CD4-positive, alpha-beta T cell (primary cell): ENCODE results near the gene FZR1. TPM values are rescaled to one million over a fixed set of nuclear protein-coding genes. Genes with fewer than 3 reads are reported as not detected.

Experiments used
- ATAC-seq: fragments of 200-7000 bp; cut with Tn5 transposase; one replicate; pipeline ENCODE4 v1.10.0; 2022; ENCODE audit warnings: mild to moderate bottlenecking; ENCODE audit not compliant: poor library complexity
- CTCF ChIA-PET: fragments of 350-600 bp; sonication (Branson Sonifier 250); formaldehyde crosslinking; loops from one replicate; lab custom pipeline; 2021; ENCODE audit warnings: antibody characterized with exemption, inconsistent platforms; lab: Charles Lee
- POLR2A ChIA-PET: fragments of 350-600 bp; sonication (Branson Sonifier 250); formaldehyde crosslinking; loops from one replicate; lab custom pipeline; 2021; ENCODE audit warnings: antibody characterized with exemption, inconsistent platforms; lab: Charles Lee
- DNase-seq, 14 experiments: peaks; one replicate each; pipeline ENCODE4 v3.0.0-alpha.2; 2013 to 2020; ENCODE audit warnings: mixed read lengths in 2 of 14
- H3K27ac ChIP-seq, 2 donors: one replicate each; pipeline versions ENCODE4 v1.5.1 to v1.7.0; 2013; ENCODE audit warnings: low read length in 2 of 2, low read depth in 1 of 2, mild to moderate bottlenecking in 1 of 2
- H3K27me3 ChIP-seq, 2 experiments: 1 replicate in 1 of 2; 2 replicates in 1 of 2; pipeline versions ENCODE4 v1.6.1 to v1.7.0; 2013; ENCODE audit warnings: low read length in 2 of 2, control low read depth in 1 of 2, mild to moderate bottlenecking in 1 of 2, moderate library complexity in 1 of 2; ENCODE audit not compliant: insufficient read depth in 2 of 2, control insufficient read depth in 1 of 2
- H3K36me3 ChIP-seq: one replicate; pipeline ENCODE4 v1.6.1; 2013; ENCODE audit warnings: low read length, control low read depth; ENCODE audit not compliant: insufficient read depth
- H3K4me1 ChIP-seq: one replicate; pipeline ENCODE4 v1.6.1; 2013; ENCODE audit warnings: low read length, control low read depth; ENCODE audit not compliant: insufficient read depth
- H3K4me3 ChIP-seq: one replicate; pipeline ENCODE4 v1.5.1; 2013; ENCODE audit warnings: mild to moderate bottlenecking, low read length, moderate library complexity
- H3K9me3 ChIP-seq, 2 experiments: 1 replicate in 1 of 2; 2 replicates in 1 of 2; pipeline versions ENCODE4 v1.6.1 to v1.7.0; 2013; ENCODE audit warnings: low read length in 2 of 2, mild to moderate bottlenecking in 2 of 2, control low read depth in 1 of 2, moderate library complexity in 1 of 2; ENCODE audit not compliant: control insufficient read depth in 1 of 2, insufficient read depth in 1 of 2
- H3K27ac Mint-ChIP-seq: one replicate; pipeline ENCODE4 v1.8.0; 2020; ENCODE audit warnings: mixed read lengths
- H3K27me3 Mint-ChIP-seq: one replicate; pipeline ENCODE4 v1.8.0; 2021; ENCODE audit warnings: mixed read lengths
- H3K36me3 Mint-ChIP-seq: one replicate; pipeline ENCODE4 v1.8.0; 2021; ENCODE audit warnings: low read depth, mixed read lengths
- H3K4me1 Mint-ChIP-seq: one replicate; pipeline ENCODE4 v1.8.0; 2021; ENCODE audit warnings: low read depth, mixed read lengths
- H3K4me3 Mint-ChIP-seq: one replicate; pipeline ENCODE4 v1.8.0; 2020; ENCODE audit warnings: mild to moderate bottlenecking, mixed read lengths
- H3K9me3 Mint-ChIP-seq: one replicate; pipeline ENCODE4 v1.8.0; 2020; ENCODE audit warnings: mixed read lengths
- CTCF ChIP-seq: fragments of 200-600 bp; IDR thresholded peaks from one replicate; pipeline ENCODE4 v1.8.0; 2022; ENCODE audit warnings: antibody characterized with exemption, mild to moderate bottlenecking
- intact Hi-C, 2 experiments: fragments of 100-400 bp; cut with DNase I in 1 of 2; cut with micrococcal nuclease in 1 of 2; formaldehyde crosslinking; loops; one replicate each; pipeline versions ENCODE4 v1.15.1 to v1.9.0; 2023 to 2025; cut with DNase I, micrococcal nuclease
- total RNA-seq, 174 experiments: library from RNA in 2 of 174; stranded (reverse) in 2 of 174; gene quantifications; one replicate each; pipeline ENCODE4 v1.2.3 and lab custom pipeline; 2021 to 2026

Gene FZR1
- total RNA-seq, 2 experiments from 2014 or later, result 109 to 116 TPM

- Histone ChIP-seq H3K9me3 (no peaks in the 10 kb centered on the region), H3K36me3 (peaks cover 4% of the 10 kb centered on the region), H3K27ac (no peak overlapping the region), H3K27me3 (no peaks in the 10 kb centered on the region), H3K4me1 (peaks cover 7% of the 10 kb centered on the region), H3K4me3 (no peak overlapping the region)
- ChIA-PET CTCF (no interaction called here), POLR2A (no interaction called here)
- Mint-ChIP-seq H3K4me3 (no peak overlapping the region), H3K9me3 (no peaks in the 10 kb centered on the region), H3K27me3 (no peaks in the 10 kb centered on the region), H3K4me1 (no peaks in the 10 kb centered on the region), H3K36me3 (peaks cover 13% of the 10 kb centered on the region), H3K27ac (no peak overlapping the region)
- no peak for TF ChIP-seq CTCF
- DNase-seq (no peak), ATAC-seq (no peak)
- intact Hi-C loops, result no loop called here
Observed at GRCh38 chr19:3462991-3463713, 43.0 kb upstream of the FZR1 start.

GRCh38 chr19:3463714-3464586 lies 42.2 kb upstream of the FZR1 start:
- H3K4me1 Mint-ChIP-seq, result no peaks in the 10 kb centered on the region
- Histone ChIP-seq H3K9me3 (no peaks in the 10 kb centered on the region), H3K4me1 (peaks cover 3% of the 10 kb centered on the region), H3K36me3 (peaks cover 4% of the 10 kb centered on the region), H3K27ac (no peak overlapping the region), H3K27me3 (no peaks in the 10 kb centered on the region), H3K4me3 (no peak overlapping the region)
- ATAC-seq (no peak), DNase-seq (no peak)
- intact Hi-C loops, result no loop called here
- peaks cover 13% of the 10 kb centered on the region for H3K36me3 Mint-ChIP-seq
- no peak overlapping the region for H3K4me3 Mint-ChIP-seq
- H3K9me3 Mint-ChIP-seq, result no peaks in the 10 kb centered on the region
- H3K27ac Mint-ChIP-seq, result no peak overlapping the region
- CTCF ChIA-PET, result no interaction called here
- no peak for TF ChIP-seq CTCF
- POLR2A ChIA-PET, result no interaction called here
- no peaks in the 10 kb centered on the region for H3K27me3 Mint-ChIP-seq

GRCh38 chr19:3464587-3465235 lies 41.4 kb upstream of the FZR1 start:
- CTCF ChIA-PET, result interaction anchor here (0.7 kb wide), 1 partner anchor 1251 kb away, joined by 3 read pairs; no protein-coding TSS in a partner anchor
- intact Hi-C loops, result no loop called here
- Histone ChIP-seq H3K27me3 (no peaks in the 10 kb centered on the region), H3K4me1 (no peaks in the 10 kb centered on the region), H3K36me3 (peaks cover 4% of the 10 kb centered on the region), H3K4me3 (no peak overlapping the region), H3K9me3 (no peaks in the 10 kb centered on the region), H3K27ac (no peak overlapping the region)
- Mint-ChIP-seq H3K36me3 (peaks cover 13% of the 10 kb centered on the region), H3K4me1 (no peaks in the 10 kb centered on the region), H3K27ac (no peak overlapping the region), H3K9me3 (no peaks in the 10 kb centered on the region), H3K4me3 (no peak overlapping the region), H3K27me3 (no peaks in the 10 kb centered on the region)
- POLR2A ChIA-PET, result no interaction called here
- TF ChIP-seq CTCF, result no peak
- DNase-seq (no peak), ATAC-seq (no peak)
